Esophagus mucosa (tissue), 1 donor: ENCODE measurements around the gene LGALS4. TPM values are rescaled to one million over a fixed set of nuclear protein-coding genes. Genes with fewer than 3 reads are reported as not detected.
"Not testable (repeated sequence)": the region's sequence is repeated elsewhere in the genome, so short reads cannot be mapped to it uniquely, and the experiment has no call there.

Experiments
- ATAC-seq: fragments of 200-7000 bp; cut with Tn5 transposase; one replicate; pipeline ENCODE4 v1.9.1; 2020
- total RNA-seq: library from RNA; stranded (reverse); gene quantifications from one replicate; pipeline ENCODE4 v1.2.4, GENCODE V29; 2023
- donor health status: DM: yes; HTN: yes; CAD: no.

The LGALS4 gene, protein sequence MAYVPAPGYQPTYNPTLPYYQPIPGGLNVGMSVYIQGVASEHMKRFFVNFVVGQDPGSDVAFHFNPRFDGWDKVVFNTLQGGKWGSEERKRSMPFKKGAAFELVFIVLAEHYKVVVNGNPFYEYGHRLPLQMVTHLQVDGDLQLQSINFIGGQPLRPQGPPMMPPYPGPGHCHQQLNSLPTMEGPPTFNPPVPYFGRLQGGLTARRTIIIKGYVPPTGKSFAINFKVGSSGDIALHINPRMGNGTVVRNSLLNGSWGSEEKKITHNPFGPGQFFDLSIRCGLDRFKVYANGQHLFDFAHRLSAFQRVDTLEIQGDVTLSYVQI
- 0.40 TPM for total RNA-seq

DNA sequence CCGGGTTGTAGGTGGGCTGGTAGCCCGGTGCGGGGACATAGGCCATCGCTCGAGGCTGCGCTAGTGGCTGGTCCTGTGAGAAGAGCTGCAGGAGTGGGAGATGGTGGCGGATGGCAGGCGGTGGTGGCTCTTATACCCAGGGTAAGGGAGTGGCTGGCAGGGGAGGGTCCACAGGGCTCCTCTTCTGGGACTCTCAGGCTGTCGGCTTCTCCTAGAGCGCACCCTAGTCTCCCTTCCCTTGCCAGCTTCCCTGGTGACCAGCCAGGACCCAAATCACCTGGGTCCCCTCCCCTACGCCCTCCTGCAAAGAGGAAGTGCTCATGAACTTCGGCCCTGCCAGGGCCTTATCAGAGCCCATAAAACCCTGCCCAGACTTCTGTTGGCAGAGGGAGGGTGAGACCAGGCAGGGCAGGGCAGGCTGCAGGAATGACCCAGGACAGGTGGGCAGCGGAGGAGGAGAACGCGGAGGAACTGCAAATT, at the start of gene LGALS4:
LGALS4 (minus strand) TSS at position 105 of the 480 bp plus-strand sequence; CDS start at position 46, 59 bp downstream.
- ATAC-seq = peak; percentile 4

DNA sequence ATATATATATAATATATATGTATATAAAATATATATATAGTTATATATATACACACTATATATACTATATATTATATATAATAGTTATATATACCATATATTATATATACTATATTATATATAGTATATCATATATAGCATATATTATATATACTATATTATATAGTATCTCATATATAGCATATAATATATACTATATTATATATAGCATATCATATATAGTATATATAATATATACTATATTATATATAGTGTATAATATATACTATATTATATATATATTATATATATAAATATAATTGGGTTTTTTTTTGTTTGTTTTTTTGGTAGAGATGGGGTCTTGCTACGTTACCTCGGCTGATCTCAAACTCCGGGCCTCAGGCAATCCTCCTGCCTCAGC, 48.6 kb upstream of the LGALS4 start:
- no peak for ATAC-seq

DNA sequence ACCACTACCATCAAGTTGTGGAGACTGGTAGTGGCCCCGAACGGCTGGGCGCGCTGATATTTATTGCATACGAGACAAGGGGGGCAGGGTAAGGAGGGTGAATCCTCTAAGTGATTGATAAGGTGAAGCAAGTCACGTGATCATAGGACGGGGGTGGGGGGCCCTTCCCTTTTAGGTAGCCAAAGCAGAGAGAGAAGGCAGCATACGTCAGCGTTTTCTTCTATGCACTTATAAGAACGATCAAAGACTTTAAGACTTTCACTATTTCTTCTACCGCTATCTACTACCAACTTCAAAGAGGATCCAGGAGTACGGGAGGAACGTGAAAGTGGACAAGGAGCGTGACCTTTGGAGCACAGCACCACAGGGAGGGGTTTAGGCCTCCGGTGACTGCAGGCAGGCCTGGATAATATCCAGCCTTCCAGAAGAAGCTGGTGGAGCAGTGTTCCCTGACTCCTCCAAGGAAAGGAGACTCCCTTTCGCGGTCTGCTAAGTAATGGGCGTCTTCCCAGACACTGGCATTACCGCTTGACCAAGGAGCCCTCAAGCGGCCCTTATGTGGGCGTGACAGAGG, 47.0 kb upstream of the LGALS4 start:
- ATAC-seq = not testable (repeated sequence)

DNA sequence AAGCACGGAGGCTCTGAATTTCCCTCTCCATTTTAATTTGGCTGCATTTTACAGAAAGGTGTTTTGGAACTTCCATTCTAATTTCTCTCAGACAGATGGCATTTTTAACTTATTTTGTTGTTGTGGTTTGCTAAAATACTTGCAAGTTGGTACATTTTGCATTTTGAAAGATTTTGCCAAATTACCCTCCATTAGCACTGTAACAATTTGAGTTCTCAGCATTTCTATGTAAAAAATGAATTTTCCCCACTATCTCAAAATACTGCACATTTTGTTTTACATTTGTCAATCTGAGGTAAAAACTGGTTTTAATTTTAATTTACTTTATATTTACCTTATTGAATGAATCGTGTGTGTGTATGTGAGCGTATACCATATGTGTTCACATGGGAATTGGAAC, 44.1 kb upstream of the LGALS4 start:
- no peak for ATAC-seq

DNA sequence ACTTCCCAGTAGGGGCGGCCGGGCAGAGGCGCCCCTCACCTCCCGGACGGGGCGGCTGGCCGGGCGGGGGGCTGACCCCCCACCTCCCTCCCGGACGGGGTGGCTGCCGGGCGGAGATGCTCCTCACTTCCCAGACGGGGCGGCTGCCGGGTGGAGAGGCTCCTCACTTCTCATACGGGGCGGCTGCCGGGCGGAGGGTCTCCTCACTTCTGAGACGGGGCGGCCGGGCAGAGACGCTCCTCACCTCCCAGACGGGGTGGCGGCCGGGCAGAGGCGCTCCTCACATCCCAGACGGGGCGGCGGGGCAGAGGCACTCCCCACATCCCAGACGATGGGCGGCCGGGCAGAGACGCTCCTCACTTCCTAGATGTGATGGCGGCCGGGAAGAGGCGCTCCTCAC, 43.0 kb upstream of the LGALS4 start:
- ATAC-seq = not testable (repeated sequence)

DNA sequence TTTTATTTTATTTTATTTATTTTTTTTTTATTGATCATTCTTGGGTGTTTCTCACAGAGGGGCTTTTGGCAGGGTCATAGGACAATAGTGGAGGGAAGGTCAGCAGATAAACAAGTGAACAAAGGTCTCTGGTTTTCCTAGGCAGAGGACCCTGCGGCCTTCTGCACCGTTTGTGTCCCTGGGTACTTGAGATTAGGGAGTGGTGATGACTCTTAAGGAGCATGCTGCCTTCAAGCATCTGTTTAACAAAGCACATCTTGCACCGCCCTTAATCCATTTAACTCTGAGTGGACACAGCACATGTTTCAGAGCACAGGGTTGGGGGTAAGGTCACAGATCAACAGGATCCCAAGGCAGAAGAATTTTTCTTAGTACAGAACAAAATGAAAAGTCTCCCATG, 42.2 kb upstream of the LGALS4 start:
- not testable (repeated sequence) for ATAC-seq

DNA sequence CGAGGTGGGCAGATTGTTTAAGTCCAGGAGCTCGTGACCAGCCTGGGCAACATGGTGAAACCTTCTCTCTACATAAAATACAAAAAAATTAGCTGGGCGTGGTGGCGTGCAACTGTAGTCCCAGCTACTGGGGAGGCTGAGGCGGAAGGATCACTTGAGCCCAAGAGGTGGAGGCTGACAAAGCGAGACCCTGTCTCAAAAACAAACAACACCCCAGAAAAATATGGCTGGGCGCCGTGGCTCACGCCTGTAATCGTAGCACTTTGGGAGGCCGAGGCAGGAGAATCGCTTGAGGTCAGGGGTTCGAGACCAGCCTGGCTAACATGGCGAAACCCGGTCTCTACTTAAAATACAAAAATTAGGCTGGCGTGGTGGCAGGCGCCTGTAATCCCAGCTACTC, 40.5 kb upstream of the LGALS4 start:
- ATAC-seq = no peak

DNA sequence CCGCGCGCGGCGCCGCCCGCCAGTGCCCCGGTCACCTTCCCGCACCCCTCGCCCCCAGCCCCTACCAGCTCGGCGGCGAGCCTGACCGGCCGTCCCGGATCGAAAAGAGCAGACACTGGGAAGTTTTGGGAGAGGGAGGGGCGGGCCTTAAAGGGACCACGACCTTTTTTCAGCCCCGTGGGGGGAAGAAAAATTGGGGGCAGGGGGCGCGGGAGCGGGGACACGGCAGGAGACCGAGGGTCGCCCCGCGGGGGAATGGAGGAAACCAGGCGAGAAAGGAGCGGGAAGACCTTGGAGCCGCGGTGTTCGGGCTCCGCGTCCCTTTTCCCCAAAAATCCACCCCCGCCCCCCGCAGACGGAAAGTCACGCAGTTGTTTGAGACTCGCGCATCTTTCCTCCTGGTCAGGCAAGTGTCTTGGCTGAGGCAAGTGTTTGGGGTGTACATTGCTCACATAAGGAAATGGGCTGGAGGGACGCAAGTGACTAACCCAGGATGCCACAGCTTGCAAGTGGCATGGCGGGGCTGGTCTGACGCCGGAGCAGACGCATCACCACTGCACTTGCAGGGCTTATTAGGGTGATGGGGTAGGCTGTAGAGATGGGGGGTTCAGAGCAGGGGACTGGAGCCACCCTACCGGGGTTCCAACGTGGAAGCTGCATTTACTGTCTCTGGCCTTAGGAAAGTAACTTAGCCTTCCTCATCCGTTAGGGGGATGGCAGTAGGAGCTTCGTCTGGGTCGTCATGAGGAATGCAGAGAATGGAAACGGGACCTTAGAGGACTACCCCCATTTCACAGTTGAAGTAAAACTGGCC, 39.7 kb upstream of the LGALS4 start:
- peak; percentile 3 for ATAC-seq

DNA sequence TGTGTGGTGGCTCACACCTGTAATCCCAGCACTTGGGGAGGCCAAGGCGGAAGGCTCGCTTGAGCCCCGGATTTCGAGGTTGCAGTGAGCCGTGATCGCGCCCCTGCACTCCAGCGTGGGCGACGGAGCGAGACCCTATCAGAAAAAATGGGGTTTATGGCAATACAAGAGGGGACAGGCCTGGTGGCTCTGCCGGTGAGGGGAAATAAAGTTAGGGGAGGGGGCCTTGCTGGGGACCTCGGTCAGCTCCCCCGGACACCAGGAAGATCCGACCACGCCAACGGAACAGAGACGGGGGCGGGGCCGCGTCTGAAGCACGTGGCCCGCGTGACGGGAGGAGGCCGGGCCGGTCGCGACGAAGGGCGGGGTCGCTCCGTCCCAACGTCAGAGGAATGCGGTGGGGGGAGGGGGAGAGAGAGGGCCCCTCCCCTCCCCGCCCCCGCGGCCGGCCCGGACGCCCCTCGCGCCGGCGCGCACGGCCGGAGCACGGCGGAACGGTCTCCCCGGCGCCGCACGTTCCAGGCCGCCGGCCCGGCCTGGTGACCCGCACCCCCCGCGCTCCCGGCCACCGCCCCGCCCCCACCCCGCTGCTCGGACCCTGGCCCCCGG, 39.0 kb upstream of the LGALS4 start:
- peak; percentile 63 for ATAC-seq

DNA sequence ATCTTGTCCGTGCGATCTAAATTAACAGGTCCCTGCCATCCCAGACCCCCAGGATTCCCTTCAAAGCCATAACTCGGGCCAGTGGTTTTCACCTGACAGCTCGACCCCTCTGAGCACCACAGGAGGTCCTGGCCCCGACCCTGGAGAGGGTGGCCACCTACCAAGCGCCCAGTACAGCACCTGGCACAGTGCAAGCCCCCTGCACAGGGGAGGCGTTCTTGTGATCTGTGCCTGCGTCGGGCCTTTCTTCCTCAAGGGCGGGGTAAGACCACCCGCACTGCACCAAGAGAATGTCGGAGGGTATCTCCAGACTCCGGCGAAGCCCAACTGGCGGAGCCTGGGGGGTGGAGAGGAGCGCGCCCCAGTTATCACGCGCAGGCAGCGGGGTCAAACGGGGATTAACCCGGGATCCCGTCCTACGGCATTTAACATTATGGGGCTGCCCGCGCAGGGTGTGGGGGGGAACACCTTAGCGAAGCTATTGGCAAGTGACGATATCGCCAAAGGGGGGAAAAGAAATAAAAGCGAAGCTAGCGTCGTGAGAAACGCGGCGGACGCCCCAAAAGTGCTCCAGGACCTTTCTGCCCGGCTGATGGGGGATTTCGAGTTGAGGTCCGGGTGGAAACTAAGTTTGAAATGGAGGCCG, 38.4 kb upstream of the LGALS4 start:
- no peak for ATAC-seq

DNA sequence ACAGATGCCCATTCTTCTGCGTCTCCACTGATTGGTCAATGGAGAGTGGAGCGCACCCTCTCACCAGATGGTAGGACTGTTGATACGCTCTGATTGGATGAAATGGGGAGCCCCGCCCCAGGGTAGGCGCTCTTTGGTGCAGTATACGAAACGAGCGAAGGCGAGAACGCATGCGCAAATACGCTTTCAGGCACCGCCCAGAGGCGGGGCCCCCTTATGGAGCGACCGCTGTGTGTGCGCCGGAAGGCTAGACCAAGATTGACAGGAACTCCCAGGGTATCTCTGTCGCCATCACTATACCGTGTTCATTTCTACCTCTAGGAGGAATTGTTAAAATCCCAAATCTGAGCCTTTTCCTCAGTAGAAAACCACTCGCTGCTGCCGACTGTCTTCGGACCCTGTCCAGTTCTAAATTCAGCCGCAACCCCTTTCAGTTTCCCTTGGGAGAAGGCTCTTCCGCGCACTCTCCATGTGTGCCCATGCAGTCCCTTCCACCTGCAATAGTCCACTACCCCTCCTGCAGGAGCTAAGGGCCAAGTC, 37.8 kb upstream of the LGALS4 start:
- ATAC-seq = peak; percentile 87

DNA sequence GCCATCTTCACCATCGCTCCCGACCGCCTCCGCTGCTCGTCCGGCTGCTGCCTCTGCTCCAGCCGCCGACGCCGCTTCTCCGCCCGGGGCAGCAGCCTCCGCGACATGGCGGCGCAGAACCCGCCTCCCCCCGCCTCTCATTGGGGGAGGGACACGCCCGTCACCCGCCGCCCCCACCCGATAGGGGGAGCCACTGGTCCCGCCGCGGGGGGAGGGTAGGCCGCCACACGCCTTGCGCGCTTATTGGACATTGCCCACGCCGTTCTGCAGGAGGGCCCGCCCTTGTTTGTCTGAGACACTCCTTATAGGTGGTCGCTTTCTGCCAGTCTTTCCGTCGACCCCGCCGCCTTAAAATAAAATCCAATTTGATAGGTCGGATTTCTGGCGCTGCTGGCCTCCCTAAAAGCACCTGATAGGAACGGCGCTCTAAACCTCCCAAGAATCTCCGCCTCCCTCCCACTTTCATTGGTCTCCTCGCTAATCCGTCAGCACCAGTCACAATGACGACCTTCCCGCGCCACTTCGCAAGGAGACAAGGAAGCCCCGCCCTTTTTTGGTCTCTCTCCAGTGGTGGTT, 37.2 kb upstream of the LGALS4 start, which contains the start of gene HNRNPL:
HNRNPL (minus strand) TSS at position 127 of the 576 bp plus-strand sequence; CDS start at position 107, 20 bp downstream.
- peak; percentile 82 for ATAC-seq

DNA sequence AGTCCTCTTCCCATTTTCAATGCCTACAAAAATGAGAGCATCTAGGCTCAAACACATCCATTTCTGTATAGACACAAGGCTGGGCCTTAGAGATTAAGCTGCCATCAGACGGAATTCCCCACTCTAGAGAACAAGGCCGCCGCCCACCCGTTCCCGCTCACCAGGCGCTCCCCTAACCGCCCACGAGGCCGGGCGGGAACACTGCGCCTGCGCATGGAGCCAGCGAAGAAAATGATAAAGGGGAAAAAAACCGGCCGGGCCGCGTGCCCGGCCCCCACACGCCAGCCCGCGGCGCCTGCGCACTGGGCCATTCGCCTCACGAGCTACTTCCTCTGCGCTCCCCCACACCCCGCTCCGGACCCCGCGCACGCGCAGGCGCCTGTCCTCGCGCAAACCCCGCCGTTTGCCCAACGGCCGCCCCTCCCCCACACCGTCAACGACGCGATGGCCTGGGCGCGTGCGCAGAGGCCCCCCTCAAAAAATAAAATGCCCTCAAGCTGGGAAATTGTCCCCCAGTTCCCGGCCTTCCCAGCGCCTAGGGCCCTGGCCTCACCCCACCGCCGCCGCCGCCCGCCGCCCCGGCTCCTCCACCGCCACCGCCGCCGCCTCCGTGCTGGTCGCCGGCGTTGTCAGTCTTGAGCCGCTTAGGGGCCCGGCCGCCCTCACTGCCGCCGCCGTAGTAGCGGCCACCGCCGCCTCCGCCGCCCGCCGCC, 36.6 kb upstream of the LGALS4 start:
- peak; percentile 58 for ATAC-seq

DNA sequence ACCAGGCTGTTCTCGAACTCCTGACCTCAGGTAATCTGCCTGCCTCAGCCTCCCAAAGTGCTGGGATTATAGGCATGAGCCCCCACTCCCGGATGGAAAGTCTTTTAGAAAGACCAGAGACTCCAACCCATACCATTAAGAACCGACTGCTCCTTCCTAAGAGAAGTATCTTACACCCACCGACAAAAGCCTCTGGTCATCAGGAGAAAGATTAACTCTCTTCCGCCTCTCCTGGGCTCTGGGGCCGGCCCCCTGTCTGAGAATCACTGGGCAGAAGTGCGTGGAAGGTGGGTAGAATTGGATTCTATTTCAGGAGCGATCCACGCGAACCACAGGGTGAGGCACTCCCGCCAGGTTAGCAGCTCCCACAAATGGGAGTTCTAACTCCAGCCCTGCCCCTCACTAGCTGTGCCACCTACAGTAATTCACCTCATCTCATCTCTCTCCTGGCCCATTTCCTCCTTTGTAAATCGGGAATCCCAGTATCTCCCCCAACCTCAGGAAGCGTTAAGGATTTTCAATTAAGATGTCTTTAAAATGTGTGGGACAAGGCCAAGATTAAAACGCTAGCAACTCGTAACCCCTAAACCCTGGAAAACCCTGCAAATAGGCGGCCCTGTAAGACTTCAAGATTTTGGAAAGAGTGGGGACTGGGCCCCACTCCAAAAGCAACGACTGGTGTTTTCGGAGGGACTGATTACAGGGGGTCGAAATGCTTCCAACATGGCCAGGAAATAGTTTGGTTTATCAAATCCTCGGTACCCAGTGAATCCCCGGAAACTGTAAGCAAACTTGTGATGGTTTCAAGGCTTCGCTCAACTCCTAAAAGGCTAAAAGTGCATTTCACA, 35.8 kb upstream of the LGALS4 start:
- no peak for ATAC-seq

DNA sequence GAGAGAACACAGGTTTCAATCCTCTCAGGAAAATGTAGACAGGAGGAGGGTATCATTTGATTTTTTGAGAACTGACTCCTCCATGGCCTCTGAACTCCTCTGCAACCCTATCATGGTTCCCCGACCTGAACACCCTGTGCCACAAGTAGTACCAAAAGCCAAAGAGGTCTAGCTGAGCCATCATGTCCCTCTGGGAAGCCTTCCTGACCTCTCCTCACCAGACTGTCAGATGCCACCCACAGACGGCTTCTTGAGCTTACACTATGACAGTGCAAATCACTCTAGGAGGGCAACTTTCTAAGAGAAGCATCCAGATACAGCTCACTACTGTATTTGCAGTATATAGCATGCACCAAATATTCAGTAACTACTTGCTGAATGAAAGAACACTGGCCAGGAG, 33.4 kb upstream of the LGALS4 start:
- ATAC-seq = no peak

DNA sequence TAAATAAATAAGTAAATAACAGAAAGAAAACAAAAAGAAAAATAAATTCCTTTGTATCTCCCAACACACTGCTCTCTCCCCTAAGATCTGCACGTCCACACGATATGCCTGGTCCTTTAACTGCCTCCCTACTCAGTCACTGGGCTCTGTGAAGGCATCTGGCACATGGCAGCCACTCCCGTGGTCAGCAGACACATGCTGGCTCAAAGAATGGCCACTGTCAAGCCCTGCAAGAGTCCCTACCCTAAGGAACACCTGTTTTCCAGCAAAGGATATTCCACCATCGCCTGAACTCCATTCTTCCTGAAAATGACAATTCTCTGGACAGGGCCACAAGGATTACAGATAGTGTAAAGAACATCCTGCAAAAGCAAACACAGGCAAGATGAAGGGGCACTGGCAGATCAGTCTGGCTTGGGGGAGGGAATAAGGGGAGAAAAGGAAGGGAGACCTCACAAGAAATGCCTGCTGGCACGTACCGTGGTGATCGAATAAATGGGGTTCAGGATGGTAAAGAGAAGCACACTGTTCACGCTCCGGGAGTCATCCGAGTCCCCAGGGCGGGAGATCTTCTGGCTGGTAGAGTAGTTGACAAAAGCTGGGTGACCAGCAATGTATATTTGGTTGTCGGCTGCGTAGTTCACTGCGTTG, 32.8 kb upstream of the LGALS4 start:
- ATAC-seq = no peak

DNA sequence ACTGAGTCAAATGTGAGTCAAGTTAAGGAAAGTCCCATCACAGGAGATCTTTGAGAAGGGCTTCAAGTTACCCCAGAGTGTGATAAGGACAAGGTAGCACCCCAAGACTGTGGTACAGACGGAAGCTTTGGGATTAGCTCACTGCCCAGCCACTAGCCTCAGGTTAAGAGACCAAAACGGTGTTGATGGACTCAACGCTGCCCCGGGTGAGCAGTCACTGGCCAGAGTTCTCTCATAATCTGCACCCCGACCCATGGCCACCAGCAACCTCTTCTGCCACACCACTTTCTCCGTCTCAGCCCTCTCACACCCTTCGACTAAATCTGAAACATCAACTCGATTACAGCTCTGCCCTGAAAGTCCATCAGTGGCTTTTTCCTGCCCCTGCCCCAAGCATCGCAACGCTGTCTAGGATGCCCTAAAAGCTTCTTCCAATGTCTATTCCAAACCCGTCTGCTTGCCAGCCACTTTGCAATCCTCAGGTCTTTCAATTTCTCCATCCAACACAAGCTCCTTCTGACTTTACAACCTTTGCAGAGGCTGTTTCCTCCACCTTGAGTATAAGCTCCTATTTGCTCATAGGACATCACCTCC, 31.4 kb upstream of the LGALS4 start:
- ATAC-seq = no peak

DNA sequence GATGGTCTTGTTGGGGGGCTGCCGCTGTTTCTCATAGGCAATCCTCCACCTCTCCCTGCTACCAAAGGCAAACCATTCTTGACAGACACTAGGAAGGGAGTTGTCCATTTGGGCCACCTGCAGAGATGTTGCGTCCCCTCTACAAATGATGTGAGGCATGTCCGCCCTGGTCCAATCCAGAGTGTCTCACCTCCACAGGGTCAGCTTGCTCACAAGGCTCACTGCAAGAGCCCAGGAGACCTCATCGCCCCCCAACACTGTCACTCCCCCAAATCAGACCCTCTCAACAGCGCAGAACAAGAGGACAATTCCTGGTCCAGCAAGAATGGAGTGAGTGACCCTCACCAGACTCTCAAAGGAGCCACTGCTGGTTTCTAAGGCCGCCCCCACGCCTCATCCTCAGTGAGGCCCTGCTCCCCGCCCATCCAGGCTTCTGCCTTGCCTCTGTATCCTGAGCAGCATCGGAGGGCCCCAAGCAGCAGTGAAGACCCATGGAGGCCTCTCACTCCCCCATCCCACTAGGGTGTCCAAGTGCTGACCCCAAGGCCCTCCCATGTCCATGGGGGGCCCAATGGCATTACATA, 30.5 kb upstream of the LGALS4 start:
- ATAC-seq = no peak
